Colonic mucosa (tissue), 4 donors: ENCODE measurements around the gene TBC1D22A. TPM values are rescaled to one million over a fixed set of nuclear protein-coding genes. Genes with fewer than 3 reads are reported as not detected.
"Not testable (repeated sequence)": the region's sequence is repeated elsewhere in the genome, so short reads cannot be mapped to it uniquely, and the experiment has no call there.

ENCODE experiments used
- DNase-seq: peaks from one replicate; pipeline ENCODE4 v3.0.0-alpha.2; 2020
- H3K27ac ChIP-seq: fragments of 200-600 bp; one replicate; pipeline ENCODE4 v1.8.0; 2021
- H3K27me3 ChIP-seq: fragments of 200-600 bp; one replicate; pipeline ENCODE4 v1.8.0; 2021
- H3K36me3 ChIP-seq: fragments of 200-600 bp; one replicate; pipeline ENCODE4 v1.8.0; 2021
- H3K4me1 ChIP-seq: fragments of 200-600 bp; one replicate; pipeline ENCODE4 v1.8.0; 2021; ENCODE audit warnings: mild to moderate bottlenecking
- H3K4me3 ChIP-seq: fragments of 200-600 bp; one replicate; pipeline ENCODE4 v1.8.0; 2021
- H3K9ac ChIP-seq, 2 donors: one replicate each; pipeline ENCODE4 v1.7.0; 2013; ENCODE audit warnings: control low read depth in 2 of 2, low read depth in 2 of 2, low read length in 2 of 2
- H3K9me3 ChIP-seq: fragments of 200-600 bp; one replicate; pipeline ENCODE4 v1.8.0; 2021
- intact Hi-C: fragments of 100-400 bp; cut with DNase I; formaldehyde crosslinking; loops from one replicate; pipeline ENCODE4 v1.14.1; 2022
- total RNA-seq, 2 donors: library from RNA; stranded (reverse); fragmentation: NEBNext Ultra II Directional in 1 of 2; extraction: Animal tissue kit (Norgen Biotek cat#: 25700) in 1 of 2; gene quantifications; one replicate each; pipeline ENCODE4 v1.2.1, GENCODE V29; 2021
- TF ChIP-seq, protein P1 (sequence below): fragments of 200-600 bp; IDR thresholded peaks from one replicate; pipeline ENCODE4 v1.8.0; 2022; ENCODE audit warnings: antibody characterized with exemption, mild to moderate bottlenecking
- donor health status: healthy.
- donor health status: DM: no; HTN: no; CAD: no.
- donor health status: DM: no; HTN: no; CAD: no.

TBC1D22A gene
- total RNA-seq, 2 donors from 2014 or later: 34.2 to 36.4 TPM

- no peaks in the 10 kb centered on the region for H3K36me3 ChIP-seq
- H3K4me1 ChIP-seq: peaks cover 5% of the 10 kb centered on the region
- no peaks in the 10 kb centered on the region for H3K27me3 ChIP-seq
- no peak overlapping the region for H3K9ac ChIP-seq
- no peaks in the 10 kb centered on the region for H3K9me3 ChIP-seq
- H3K4me3 ChIP-seq: no peak overlapping the region
- TF ChIP-seq, protein P1, sequence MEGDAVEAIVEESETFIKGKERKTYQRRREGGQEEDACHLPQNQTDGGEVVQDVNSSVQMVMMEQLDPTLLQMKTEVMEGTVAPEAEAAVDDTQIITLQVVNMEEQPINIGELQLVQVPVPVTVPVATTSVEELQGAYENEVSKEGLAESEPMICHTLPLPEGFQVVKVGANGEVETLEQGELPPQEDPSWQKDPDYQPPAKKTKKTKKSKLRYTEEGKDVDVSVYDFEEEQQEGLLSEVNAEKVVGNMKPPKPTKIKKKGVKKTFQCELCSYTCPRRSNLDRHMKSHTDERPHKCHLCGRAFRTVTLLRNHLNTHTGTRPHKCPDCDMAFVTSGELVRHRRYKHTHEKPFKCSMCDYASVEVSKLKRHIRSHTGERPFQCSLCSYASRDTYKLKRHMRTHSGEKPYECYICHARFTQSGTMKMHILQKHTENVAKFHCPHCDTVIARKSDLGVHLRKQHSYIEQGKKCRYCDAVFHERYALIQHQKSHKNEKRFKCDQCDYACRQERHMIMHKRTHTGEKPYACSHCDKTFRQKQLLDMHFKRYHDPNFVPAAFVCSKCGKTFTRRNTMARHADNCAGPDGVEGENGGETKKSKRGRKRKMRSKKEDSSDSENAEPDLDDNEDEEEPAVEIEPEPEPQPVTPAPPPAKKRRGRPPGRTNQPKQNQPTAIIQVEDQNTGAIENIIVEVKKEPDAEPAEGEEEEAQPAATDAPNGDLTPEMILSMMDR: no peak
- intact Hi-C loops: no loop called here
- H3K27ac ChIP-seq: no peak overlapping the region
- no peak for DNase-seq
These were observed 50.3 kb downstream of the TBC1D22A start for GRCh38 chr22:46812788-46813187.

DNA sequence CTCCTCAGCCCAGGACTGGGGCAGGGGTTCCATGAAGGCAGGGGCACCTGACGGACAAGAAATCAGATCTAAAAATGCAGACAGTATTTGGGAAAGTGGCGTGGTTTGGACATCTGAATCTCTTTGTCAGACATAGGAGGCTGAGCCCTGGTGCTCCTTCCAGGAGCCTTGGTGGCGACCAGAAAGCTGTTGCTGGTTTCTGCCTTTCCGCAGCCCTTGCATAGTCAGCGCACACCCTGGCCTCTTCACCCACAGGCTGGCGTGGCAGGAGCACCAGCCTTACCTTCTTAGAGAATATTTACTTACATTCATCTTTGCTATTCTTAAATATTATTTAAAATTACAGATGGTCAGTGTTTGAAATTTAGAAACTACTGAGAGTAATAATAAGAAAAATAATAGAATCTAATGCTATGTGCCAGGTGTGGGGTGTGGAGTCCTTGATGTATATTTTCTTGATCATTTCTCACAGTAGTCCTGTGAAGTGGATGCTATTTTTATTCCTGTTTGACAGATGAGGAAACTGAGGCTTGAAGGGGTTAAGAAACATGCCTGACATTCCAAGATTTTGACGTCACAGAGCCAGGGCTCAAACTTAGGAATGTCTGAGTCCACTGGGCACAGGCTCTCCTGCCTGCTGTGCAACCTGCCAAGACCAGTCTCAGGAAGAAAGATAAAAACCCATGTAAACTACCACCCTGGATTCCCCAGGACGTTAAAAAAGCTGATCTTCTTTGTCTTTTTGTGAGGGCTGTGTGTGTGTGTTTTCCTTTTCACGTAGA, 51.6 kb downstream of the TBC1D22A start:
- peaks cover 5% of the 10 kb centered on the region for H3K4me1 ChIP-seq
- H3K9ac ChIP-seq: no peak overlapping the region
- no peaks in the 10 kb centered on the region for H3K9me3 ChIP-seq
- no peak overlapping the region for H3K4me3 ChIP-seq
- H3K27ac ChIP-seq: no peak overlapping the region
- no peaks in the 10 kb centered on the region for H3K27me3 ChIP-seq
- no peak for DNase-seq
- intact Hi-C loops: no loop called here
- TF ChIP-seq, protein P1: no peak
- no peaks in the 10 kb centered on the region for H3K36me3 ChIP-seq

DNA sequence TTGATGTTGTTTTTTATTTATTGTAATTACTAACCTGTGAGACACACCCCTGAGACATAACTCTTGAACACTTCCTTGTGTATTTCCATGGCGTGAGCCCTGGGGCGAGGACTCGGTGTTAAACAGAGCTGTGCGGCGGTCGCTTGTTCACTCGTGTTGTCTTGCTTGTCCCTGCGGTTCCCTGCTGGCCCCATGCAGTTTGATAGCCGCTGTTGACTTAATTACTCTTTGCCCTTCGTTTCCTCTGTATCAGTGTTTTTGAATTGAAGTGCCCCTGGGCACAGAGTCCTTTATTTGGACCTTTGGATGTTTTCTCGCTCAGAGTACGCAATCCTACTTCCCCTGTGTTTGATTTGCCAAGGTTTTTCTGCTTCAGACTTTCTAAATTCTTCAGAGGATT, 52.7 kb downstream of the TBC1D22A start:
- TF ChIP-seq, protein P1: no peak
- peak; percentile 38 for DNase-seq
- intact Hi-C loops: no loop called here
- Histone ChIP-seq H3K4me3 (no peak overlapping the region), H3K27ac (peak overlapping the region; percentile 37), H3K9me3 (no peaks in the 10 kb centered on the region), H3K36me3 (no peaks in the 10 kb centered on the region), H3K9ac (no peak overlapping the region), H3K4me1 (peaks cover 5% of the 10 kb centered on the region), H3K27me3 (no peaks in the 10 kb centered on the region)

DNA sequence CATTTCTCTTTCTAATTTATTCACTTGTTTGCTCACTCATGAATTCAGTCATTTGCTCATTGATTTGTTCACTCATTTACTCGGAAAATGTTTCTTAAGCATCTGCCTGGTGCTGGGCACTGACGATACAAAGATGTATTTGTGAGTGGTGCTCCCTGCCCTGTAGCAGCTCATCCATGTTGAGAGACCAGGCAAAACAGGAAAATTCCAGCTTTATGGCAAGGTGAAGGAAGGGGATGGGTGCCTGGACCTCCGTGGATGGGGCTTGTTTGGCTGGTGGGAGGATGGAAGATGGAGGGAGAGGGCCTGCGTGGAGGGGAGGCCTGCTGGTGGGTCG, 53.1 kb downstream of the TBC1D22A start:
- Histone ChIP-seq H3K36me3 (no peaks in the 10 kb centered on the region), H3K4me1 (peaks cover 5% of the 10 kb centered on the region), H3K4me3 (no peak overlapping the region), H3K27ac (peak overlapping the region; percentile 37), H3K27me3 (no peaks in the 10 kb centered on the region), H3K9ac (no peak overlapping the region), H3K9me3 (no peaks in the 10 kb centered on the region)
- DNase-seq: no peak
- TF ChIP-seq, protein P1: no peak
- intact Hi-C loops: no loop called here

DNA sequence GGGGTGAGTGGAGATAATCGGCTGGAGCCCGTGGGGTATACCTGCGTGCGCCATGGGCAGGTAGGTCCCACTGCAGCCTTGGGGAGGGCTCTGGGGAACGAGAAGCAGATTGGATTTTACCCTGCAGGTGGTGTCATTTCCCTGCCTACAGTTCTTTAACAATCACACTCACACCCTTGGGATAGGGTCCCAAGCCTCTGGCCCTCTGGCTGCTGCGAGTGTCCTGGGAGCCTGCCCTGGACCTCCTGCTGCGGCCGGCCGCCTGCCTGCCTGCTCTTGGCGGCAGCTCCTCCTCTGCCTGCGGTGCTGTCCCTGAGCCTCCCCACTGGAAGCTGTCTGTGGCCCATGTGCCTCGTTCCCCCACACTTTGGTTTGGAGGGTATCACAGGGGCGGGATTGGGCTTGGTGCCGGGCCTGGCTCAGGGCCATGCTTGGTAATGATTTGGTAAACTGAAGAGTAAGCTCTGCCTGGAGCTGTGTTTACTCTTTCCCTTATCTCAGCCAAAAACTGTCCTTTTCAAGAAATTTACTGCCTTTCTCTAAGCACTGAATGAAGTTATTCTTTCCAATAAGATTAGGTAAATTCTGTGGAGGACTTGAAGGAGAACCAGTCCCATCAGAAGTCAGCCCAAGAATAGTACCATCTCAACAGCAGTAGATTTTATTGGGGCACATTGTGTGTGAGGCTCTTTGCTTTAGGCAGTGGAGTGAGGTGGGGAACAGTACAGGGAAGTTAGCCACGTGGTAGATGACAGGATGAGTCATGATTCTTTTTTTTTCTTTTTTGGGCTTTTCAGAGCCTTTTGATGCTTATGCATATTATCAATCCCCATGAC, 53.7 kb downstream of the TBC1D22A start:
- Histone ChIP-seq H3K4me3 (no peak overlapping the region), H3K36me3 (no peaks in the 10 kb centered on the region), H3K27ac (no peak overlapping the region), H3K4me1 (peaks cover 5% of the 10 kb centered on the region), H3K27me3 (no peaks in the 10 kb centered on the region), H3K9ac (peak overlapping the region in 1 of 2 donors; percentile 34), H3K9me3 (no peaks in the 10 kb centered on the region)
- TF ChIP-seq, protein P1: no peak
- intact Hi-C loops: no loop called here
- DNase-seq: peak; percentile 38

- H3K4me1 ChIP-seq, H3K27me3 ChIP-seq, H3K9ac ChIP-seq, DNase-seq, H3K27ac ChIP-seq, H3K9me3 ChIP-seq, intact Hi-C loops, H3K4me3 ChIP-seq, H3K36me3 ChIP-seq: not testable (repeated sequence)
These were observed 54.9 kb downstream of the TBC1D22A start for GRCh38 chr22:46817390-46817789.
